ENCODE results near the gene CCN5. TPM values are rescaled to one million over a fixed set of nuclear protein-coding genes. Genes with fewer than 3 reads are reported as not detected.

The CCN5 gene
- total RNA-seq, 2 donors from 2014 or later: not detected

DNA sequence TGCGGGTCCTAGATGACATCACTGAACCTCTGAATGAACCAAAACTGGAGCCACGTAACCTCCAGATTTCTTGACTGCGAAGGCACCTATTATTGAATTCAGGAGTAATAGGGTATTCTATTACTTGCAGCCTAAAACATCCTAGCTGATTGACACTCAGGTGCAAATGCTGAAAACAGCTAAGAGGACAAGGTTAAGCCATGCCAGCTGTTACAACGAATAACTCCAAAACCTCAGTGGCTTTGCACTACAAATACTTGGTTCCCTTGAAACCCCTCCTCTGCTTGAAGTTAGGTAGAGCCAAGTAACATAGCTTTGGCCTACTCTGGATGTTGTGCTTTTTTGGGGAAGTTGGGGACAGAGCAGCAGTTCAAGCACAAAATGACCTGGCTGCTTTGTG lies 21.0 kb upstream of the CCN5 start:
- no peak overlapping the region for H3K27ac ChIP-seq (ENCODE audit: low read depth, low read length)
- peaks cover 5% of the 10 kb centered on the region for H3K9me3 ChIP-seq (ENCODE audit: control insufficient read depth, low read length)
- no peaks in the 10 kb centered on the region for H3K36me3 Mint-ChIP-seq (ENCODE audit: low read depth)
- H3K9me3 Mint-ChIP-seq: peaks cover 7% of the 10 kb centered on the region
- 95 to 100% methylated on average over 4 of the region's 4 CpGs for WGBS, 2 experiments (ENCODE audit: insufficient coverage in 1 of 2, insufficient read length in 1 of 2)
- TF ChIP-seq, protein P1, sequence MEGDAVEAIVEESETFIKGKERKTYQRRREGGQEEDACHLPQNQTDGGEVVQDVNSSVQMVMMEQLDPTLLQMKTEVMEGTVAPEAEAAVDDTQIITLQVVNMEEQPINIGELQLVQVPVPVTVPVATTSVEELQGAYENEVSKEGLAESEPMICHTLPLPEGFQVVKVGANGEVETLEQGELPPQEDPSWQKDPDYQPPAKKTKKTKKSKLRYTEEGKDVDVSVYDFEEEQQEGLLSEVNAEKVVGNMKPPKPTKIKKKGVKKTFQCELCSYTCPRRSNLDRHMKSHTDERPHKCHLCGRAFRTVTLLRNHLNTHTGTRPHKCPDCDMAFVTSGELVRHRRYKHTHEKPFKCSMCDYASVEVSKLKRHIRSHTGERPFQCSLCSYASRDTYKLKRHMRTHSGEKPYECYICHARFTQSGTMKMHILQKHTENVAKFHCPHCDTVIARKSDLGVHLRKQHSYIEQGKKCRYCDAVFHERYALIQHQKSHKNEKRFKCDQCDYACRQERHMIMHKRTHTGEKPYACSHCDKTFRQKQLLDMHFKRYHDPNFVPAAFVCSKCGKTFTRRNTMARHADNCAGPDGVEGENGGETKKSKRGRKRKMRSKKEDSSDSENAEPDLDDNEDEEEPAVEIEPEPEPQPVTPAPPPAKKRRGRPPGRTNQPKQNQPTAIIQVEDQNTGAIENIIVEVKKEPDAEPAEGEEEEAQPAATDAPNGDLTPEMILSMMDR (conservative IDR thresholded peaks at IDR 0.05): no peak
- H3K27ac Mint-ChIP-seq: no peak overlapping the region
- H3K9ac ChIP-seq (ENCODE audit: extremely low read depth, low read length, poor library complexity, severe bottlenecking): no peak overlapping the region
- H3K4me1 ChIP-seq (ENCODE audit: control insufficient read depth, insufficient read depth, low read length): no peaks in the 10 kb centered on the region
- no peaks in the 10 kb centered on the region for H3K27me3 ChIP-seq (ENCODE audit: control insufficient read depth, insufficient read depth, low read length, poor library complexity, severe bottlenecking)
- DNase-seq: no peak
- no peak overlapping the region for H3K4me3 ChIP-seq (ENCODE audit: low read length)
- H3K4me3 Mint-ChIP-seq: no peak overlapping the region
- H3K4me1 Mint-ChIP-seq: peaks cover 2% of the 10 kb centered on the region
- H3K36me3 ChIP-seq (ENCODE audit: control insufficient read depth, insufficient read depth, low read length): no peaks in the 10 kb centered on the region
- H3K27me3 Mint-ChIP-seq (ENCODE audit: insufficient read depth): peaks cover 5% of the 10 kb centered on the region

DNA sequence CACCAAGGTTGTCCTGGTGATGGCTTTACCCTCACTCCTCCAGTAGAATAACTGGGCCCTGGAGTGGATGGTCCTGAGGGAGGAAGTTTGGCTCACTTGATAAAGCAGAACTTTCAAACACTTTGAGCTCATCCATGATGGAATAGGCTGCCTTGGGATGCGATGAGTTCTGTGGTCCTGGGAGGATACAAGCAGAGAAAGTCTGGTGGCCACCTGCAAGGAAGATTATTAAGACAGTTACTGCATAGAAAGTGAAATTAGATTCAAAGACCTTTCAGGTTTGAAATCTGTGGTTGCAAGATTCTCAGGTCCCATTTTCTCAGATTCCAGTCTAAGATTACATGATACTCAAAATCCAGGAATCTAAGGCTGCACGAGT lies 19.9 kb upstream of the CCN5 start:
- Mint-ChIP-seq H3K27ac (no peak overlapping the region), H3K4me1 (peaks cover 2% of the 10 kb centered on the region), H3K36me3 (ENCODE audit: low read depth) (no peaks in the 10 kb centered on the region), H3K27me3 (ENCODE audit: insufficient read depth) (peaks cover 5% of the 10 kb centered on the region), H3K4me3 (no peak overlapping the region), H3K9me3 (peaks cover 7% of the 10 kb centered on the region)
- no peak for DNase-seq
- TF ChIP-seq, protein P1 (conservative IDR thresholded peaks at IDR 0.05): no peak
- no peak overlapping the region for H3K4me3 ChIP-seq (ENCODE audit: low read length)
- H3K9me3 ChIP-seq (ENCODE audit: control insufficient read depth, low read length): peaks cover 5% of the 10 kb centered on the region
- WGBS, 2 experiments (ENCODE audit: insufficient coverage in 1 of 2, insufficient read length in 1 of 2): 80 to 100% methylated on average over 1 to 2 of the region's 2 CpGs
- H3K4me1 ChIP-seq (ENCODE audit: control insufficient read depth, insufficient read depth, low read length): no peaks in the 10 kb centered on the region
- no peaks in the 10 kb centered on the region for H3K36me3 ChIP-seq (ENCODE audit: control insufficient read depth, insufficient read depth, low read length)
- H3K9ac ChIP-seq (ENCODE audit: extremely low read depth, low read length, poor library complexity, severe bottlenecking): no peak overlapping the region
- no peaks in the 10 kb centered on the region for H3K27me3 ChIP-seq (ENCODE audit: control insufficient read depth, insufficient read depth, low read length, poor library complexity, severe bottlenecking)
- no peak overlapping the region for H3K27ac ChIP-seq (ENCODE audit: low read depth, low read length)

DNA sequence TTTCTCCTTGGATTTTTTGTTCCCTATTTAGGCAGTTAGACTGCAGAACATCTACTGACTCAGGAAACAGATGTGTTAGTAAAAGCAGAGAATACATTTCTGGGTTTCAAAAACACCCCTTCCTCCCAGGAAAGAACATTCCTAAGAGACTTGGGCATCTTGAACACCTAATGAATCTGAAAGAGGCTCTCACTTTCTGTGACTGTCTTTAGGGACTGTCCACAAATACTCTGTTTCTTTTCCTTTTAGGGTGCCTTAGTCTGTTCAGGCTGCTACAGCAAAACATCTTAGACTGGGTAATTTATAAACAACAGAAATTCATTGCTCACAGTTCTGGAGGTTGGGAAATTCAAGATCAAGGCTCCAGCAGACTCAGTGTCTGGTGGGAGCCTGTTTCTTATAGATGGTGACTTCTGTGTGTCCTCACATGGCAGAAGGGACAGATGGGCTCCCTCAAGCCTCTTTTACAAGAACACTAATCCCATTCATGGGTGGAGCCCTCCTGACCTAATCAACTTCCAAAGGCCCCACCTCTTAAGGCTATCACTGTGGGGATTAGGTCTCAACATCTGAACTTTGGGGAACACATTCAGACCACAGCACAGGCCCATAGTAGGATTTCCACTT lies 19.4 kb upstream of the CCN5 start:
- Histone ChIP-seq H3K36me3 (ENCODE audit: control insufficient read depth, insufficient read depth, low read length) (no peaks in the 10 kb centered on the region), H3K4me3 (ENCODE audit: low read length) (no peak overlapping the region), H3K9me3 (ENCODE audit: control insufficient read depth, low read length) (peaks cover 5% of the 10 kb centered on the region), H3K27ac (ENCODE audit: low read depth, low read length) (no peak overlapping the region), H3K4me1 (ENCODE audit: control insufficient read depth, insufficient read depth, low read length) (no peaks in the 10 kb centered on the region), H3K27me3 (ENCODE audit: control insufficient read depth, insufficient read depth, low read length, poor library complexity, severe bottlenecking) (no peaks in the 10 kb centered on the region), H3K9ac (ENCODE audit: extremely low read depth, low read length, poor library complexity, severe bottlenecking) (no peak overlapping the region)
- peak; percentile 38 for DNase-seq
- Mint-ChIP-seq H3K27ac (no peak overlapping the region), H3K4me1 (peaks cover 2% of the 10 kb centered on the region), H3K4me3 (no peak overlapping the region), H3K9me3 (peaks cover 7% of the 10 kb centered on the region), H3K36me3 (ENCODE audit: low read depth) (no peaks in the 10 kb centered on the region), H3K27me3 (ENCODE audit: insufficient read depth) (peaks cover 5% of the 10 kb centered on the region)
- TF ChIP-seq, protein P1 (conservative IDR thresholded peaks at IDR 0.05): no peak
